KBM-7 (cell line): ENCODE data around the gene CCDC92B.

Source experiments
- DNase-seq: peaks from one replicate; pipeline ENCODE4 v3.0.0-alpha.2; 2015
- in situ Hi-C: fragments of 300-500 bp; cut with MboI; formaldehyde crosslinking; loops from 2 replicates; pipeline ENCODE4 v1.14.3; 2020; ENCODE audit warnings: low sequenced_read_pairs, low pct_unique_long_range_greater_than_20kb, mixed read lengths

The CCDC92B gene

GRCh38 chr17:2723997-2724783 lies 25.3 kb downstream of the CCDC92B start:
- no peak for DNase-seq
- in situ Hi-C loops, result no loop called here

- DNase-seq, result no peak
- in situ Hi-C loops, result no loop called here
These were observed 25.9 kb downstream of the CCDC92B start for GRCh38 chr17:2723505-2723996.

DNA sequence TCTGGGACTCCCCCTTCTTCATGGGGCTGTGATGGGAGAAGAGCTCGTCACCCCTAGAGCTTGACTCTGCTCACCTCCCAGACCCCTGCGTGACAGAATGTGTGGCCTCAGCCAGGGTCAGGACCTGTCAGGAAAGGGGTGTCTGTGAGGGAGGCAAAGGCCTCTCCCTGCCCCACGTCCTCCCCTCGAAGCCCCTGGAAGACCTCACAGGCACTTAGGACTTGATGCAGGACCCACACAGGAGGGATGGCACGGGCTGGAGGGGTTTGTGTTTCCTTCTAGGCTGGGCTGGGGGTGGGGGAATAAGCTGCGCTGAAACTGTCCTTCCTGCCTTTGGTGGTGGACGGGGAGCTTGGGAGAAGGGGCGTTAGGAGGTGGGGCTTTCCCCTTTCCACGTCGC lies 26.8 kb downstream of the CCDC92B start:
- no peak for DNase-seq
- in situ Hi-C loops, result no loop called here

DNA sequence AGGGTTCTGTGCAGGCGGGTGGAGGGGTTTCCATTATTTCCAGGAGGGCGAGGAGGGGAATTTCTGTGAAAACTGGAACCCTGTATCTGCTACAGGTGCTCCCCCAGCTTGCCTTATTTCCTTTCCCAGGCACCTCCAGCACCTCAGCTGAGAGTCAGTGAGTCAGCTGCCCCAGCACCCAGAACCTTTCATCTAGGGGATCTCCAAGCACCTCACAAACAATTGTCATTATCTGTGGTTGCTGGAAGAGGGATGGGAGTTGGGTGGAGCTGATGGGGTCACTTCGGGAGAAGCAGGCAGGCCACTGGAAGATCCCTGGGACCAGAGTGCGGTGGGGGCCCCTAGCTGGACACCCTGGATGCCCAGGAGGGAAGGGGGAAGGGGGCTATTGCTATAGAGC lies 27.8 kb downstream of the CCDC92B start:
- DNase-seq, result no peak
- in situ Hi-C loops, result no loop called here

DNA sequence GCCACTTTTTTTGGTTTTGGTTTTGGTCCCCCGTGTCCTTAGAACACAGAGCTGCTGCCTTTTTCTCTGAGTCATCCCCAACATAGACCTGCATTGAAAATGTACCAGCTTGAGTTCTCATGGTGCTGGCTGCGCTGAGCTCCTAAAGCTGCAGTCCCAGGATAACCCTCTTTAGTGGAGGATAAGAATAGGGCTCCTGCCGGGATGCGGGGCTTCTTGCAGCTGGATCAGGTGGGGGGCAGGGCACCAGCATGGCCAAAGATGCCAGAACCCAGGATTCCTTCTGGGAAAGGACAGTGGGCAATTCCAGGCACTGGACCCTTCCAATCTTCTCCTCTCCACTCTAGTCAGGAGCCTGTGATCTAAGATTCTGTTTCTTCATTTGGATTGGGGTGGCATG lies 29.6 kb downstream of the CCDC92B start:
- in situ Hi-C loops, result no loop called here
- DNase-seq, result no peak

GRCh38 chr17:2718150-2718938 lies 31.1 kb downstream of the CCDC92B start:
- in situ Hi-C loops, result no loop called here
- DNase-seq, result no peak

- no peak for DNase-seq
- in situ Hi-C loops, result no loop called here
These were observed 32.8 kb downstream of the CCDC92B start for GRCh38 chr17:2716649-2717048.

DNA sequence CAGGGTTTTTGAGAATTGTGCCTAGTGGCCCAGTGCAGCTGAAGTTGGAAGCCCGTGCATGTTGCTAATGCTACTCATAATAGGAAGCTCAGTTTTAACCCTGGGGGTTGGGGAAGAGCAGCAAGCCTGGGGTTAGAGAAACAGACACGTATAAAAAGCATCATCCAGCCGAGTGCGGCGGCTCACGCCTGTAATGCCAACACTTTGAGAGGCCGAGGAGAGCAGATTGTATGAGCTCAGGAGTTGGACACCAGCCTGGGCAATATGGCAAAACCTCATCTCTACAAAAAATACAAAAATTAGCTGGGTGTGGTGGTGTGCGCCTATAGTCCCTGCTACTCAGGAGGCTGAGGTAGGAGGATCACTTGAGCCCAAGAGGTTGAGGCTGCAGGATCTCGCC lies 35.6 kb downstream of the CCDC92B start:
- no peak for DNase-seq
- in situ Hi-C loops, result no loop called here

DNA sequence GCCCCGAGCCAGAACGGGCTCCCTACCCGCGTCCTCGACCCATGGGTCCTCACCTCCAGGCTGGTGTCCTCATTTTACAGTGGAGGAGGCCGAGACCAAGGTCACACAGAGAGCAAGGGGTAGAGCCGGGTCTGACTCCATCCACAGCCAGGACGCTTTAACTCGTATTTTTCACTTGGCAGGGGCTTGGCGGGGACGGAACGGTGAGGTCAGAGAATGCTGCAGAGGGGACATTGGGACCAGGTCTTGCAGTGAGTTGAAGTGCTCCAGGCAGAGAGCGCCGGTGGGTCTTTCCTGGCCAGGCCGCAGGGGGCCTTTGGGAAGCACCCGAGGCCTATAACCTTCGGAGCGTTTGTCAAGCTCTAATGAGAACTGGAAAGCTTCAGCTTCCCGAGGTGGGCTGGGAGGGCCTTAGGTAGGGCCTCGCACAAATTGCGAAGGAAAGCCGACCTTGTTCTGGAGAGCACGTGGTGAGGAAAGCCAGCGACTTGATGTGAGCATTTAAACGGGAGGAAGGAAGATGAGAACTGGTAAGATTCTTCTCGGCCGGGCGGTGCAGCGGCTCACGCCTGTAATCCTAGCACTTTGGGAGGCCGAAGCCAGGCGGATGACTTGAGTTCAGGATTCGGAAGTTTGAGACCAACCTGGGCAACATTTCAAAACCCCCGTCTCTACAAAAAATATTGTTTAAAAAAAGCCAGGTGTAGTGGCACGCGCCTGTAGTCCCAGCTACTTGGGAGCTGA lies 37.0 kb downstream of the CCDC92B start:
- no peak for DNase-seq
- in situ Hi-C loops, result no loop called here

DNA sequence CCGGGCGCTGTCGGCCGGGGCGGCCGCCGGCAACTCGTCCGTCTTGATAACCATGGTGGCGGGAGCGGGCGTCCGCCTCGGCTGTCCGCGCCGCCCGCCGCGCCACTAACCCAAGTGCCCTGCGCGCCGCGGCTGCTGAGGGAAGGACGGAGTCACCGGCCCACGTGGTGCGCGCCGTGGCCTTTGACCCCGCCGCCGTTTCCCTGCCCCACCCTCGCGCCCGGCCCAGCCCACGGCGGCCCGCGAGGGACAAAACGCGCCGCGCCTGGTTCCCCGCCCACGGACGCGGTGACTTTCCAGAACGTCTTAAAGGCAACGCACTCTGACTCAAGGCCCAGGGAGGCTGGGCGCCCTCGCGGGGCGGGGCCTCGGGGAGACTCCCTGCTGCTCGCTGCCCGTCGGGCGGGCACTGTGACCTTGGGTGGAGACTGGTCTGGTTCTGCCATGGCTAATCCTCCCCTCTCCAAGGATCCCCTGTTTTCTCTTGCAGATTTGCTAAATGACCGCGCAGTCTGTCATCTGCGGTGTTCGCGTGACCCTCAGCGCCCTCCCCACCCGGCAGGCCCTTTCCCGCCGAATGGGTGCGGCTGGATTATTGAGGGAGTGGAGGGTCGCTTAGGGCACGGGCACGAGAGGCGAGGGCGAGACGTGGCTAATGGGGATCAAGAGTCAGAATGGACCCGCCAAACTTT lies 37.7 kb downstream of the CCDC92B start, which contains the start of gene CLUH:
Gene CLUH (minus strand): TSS at position 157 of the 692 bp plus-strand sequence. CDS start 103 bp downstream, at position 54.
- in situ Hi-C loops, result no loop called here
- peak; percentile 97 for DNase-seq

DNA sequence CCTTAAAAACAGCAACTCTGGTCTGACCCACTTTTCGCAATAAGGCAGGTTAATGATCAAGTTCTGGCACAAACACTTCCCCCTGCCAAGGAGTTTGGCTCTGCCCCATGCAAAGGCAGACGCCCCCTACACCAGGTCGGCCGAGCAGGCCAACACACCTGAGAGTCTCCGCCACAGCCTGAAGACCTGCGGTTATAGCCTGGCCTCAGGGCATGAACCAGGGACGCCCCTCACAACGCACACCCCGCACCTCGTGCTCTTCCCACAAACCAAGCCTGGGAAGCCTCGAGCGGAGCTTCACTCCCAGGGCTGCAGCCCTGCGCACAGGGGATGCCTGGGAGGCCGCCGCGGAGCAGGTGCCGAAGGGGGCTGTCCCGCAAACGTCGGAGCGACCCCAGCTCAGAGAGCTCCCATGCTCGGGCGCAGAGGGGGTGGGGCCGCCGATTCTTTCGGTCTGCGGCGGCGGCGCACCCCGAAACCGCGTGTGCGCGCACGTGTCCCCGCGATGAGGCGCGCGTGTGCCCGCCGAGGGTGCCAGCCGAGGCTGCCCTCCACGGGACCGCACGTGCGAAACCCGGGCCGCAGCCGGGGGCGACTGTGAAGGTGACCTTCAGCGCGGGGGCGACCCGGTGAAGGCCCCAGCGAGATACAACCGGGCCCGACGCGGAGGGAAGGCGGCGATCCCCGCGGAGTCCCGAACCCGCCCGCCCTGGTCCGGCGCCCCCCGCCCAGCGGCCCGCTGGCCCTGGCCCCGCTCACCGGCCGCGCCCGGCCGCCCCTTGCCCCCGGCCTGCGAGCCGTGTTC lies 38.4 kb downstream of the CCDC92B start:
- in situ Hi-C loops, result no loop called here
- peak; percentile 27 for DNase-seq

DNA sequence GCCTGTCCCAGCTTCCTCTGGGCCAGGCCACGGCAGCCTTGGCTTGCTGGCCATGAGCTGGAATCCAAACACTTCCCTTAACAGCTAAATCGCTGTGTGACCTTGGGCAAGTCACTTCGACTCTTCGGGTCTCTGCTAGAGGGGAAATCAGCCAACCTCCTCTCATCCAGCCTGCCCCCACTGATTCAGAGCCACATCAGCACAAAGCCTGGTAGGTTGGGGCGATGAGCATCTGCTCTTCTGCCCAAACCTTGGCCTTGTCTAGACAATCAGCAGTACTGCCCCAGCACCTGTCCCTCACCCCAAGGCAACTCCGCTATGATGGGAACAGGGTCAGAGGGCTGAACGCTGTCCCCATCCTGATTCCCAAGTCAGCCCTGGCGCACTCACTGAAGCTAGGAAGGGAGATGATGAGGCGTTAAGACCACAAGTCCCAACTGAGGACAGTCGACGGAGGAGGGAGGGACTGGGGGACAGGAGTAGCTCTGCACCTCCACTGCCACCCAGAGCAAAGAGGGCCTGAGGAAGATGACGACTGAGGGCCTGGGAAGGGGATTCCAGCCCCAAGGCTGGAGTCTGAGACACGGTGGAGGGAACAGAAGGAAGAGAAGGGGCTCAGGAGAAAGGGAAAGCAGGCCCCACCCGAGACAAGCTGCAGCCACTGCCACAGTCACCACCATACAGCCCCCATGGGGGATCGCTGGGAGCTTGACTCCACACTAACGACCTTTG lies 39.2 kb downstream of the CCDC92B start:
- no peak for DNase-seq
- in situ Hi-C loops, result no loop called here

DNA sequence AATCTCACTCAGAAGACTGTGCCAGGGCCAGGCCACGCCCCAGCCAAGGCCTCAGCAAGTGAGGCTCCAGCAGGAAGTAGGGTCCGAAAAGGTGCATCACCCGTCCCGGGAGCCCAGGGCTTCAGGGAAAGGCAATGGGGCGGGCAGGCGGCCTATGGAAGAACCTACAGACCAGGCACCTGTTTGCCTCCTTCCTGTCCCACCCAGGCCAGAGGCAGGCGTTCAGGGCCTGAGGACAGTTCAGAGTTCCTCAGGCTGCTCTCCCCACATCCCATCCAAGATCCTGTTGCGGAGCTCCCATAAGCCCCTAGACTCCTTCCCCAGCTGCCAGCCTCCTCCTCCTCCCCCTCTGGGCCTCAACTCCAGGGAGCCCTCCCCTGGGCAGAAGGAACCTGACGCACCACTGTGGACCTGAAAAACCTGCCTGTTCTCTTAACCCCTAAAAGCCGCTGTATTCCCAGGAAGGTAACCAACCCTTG lies 40.2 kb downstream of the CCDC92B start:
- DNase-seq, result no peak
- in situ Hi-C loops, result no loop called here

DNA sequence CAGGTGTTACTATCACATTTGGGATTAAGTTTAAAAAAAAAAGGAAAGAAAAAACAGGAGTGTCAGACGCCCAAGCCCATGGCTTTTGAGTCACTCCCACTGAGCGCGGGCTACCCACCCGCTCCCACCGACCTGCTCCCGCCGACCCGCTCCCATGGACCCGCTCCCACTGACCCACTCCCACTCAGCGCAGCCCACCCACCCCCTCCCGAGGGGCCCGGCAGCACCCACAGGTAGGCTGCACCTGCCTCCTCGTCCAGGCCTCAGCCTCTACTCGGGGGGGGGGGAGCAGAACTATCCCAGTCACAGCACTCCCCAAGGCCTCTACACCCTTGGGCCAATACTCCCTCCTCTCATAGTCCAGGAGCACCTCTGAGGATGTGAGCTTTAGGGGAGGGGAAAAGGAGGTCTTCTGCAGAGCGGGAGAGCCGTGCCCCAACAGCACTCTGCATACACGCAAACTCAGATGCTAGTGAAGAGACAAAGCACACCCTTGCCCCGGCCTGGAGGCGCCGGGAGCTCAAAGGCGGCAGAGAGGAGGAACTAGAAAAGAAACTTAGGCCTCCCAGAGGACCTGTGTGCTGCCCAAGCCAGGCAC lies 40.8 kb downstream of the CCDC92B start:
- in situ Hi-C loops, result no loop called here
- DNase-seq, result no peak

GRCh38 chr17:2707721-2708584 lies 41.5 kb downstream of the CCDC92B start:
- in situ Hi-C loops, result no loop called here
- DNase-seq, result no peak

- DNase-seq, result no peak
- in situ Hi-C loops, result no loop called here
These were observed 42.4 kb downstream of the CCDC92B start for GRCh38 chr17:2706911-2707510.
